OCI-LY3 (cell line): ENCODE data around the gene CDHR5.

Experiments
- CTCF ChIP-seq: fragments of 200-600, 300-600 bp; sonication (generic); IDR thresholded peaks from 2 replicates; pipeline ENCODE4 v1.5.1; 2014; ENCODE audit warnings: antibody characterized with exemption, low read length, low read depth
- EZH2phosphoT487 ChIP-seq: fragments of 200-600 bp; shearing (Covaris generic); IDR thresholded peaks from 2 replicates; pipeline ENCODE4 v1.6.1; 2018; ENCODE audit warnings: antibody characterized with exemption, mixed run types, low read depth

- TF ChIP-seq EZH2phosphoT487: no peak
- no peak for TF ChIP-seq CTCF
Observed at GRCh38 chr11:587546-587945, 37.2 kb downstream of the CDHR5 start.
